ENCODE measurements around the gene LMF1. TPM values are rescaled to one million over a fixed set of nuclear protein-coding genes. Genes with fewer than 3 reads are reported as not detected.
A peak's percentile ranks its signal among the peaks of the same experiment; 100 is the strongest.

The LMF1 gene
- total and polyA plus RNA-seq, 9 of the 15 experiments (the other 6 are each of a cell fraction or from before 2014, with no cell fraction given) = 0.11 to 1.6 (median 0.55) TPM; not detected in 1

GRCh38 chr16:980595-980854, 9.7 kb upstream of the LMF1 start (continued):
- TF ChIP-seq ZBTB26 (CRISPR knock-in tag; IDR thresholded peaks at IDR 0.05) (no peak), HDAC8 (tag; IDR thresholded peaks at IDR 0.05) (no peak)

- CTCF ChIA-PET (ENCODE audit: low intra/inter-chr PET ratio) = no interaction called here
- Histone ChIP-seq H3K4me3 (no peak overlapping the region), H4K20me1 (replicated peaks; ENCODE audit: control insufficient read depth, insufficient read depth, low read length) (peaks cover 19% of the 10 kb centered on the region), H3K27me3 (ENCODE audit: control insufficient read depth in 2 of 2, insufficient read depth in 2 of 2, low read length in 2 of 2) (peaks cover 22 to 81% of the 10 kb centered on the region in 2 experiments; a peak in 4 of 5 replicates), H3K27ac (ENCODE audit: extremely low read depth, low read depth, low read length) (no peak overlapping the region), H3K9me3 (replicated peaks; ENCODE audit: control insufficient read depth, insufficient read depth, low read depth, low read length) (no peaks in the 10 kb centered on the region; the same call in 1 of the 2 replicates), H3K9me1 (ENCODE audit: control insufficient read depth, insufficient read depth, low read length) (no peaks in the 10 kb centered on the region), H3K4me1 (replicated peaks in 1 of 2; ENCODE audit: control insufficient read depth in 2 of 2, insufficient read depth in 2 of 2, low read length in 2 of 2) (peaks cover 0 to 63% of the 10 kb centered on the region in 2 experiments; a peak in 2 of 5 replicates), H3K9ac (ENCODE audit: insufficient read depth in 1 of 2, low read depth in 2 of 2, low read length in 2 of 2) (no peak overlapping the region; a peak in 1 of 4 replicates), H3K79me2 (ENCODE audit: control insufficient read depth, insufficient read depth, low read length) (no peaks in the 10 kb centered on the region), H3K36me3 (ENCODE audit: control insufficient read depth, insufficient read depth, low read length) (no peaks in the 10 kb centered on the region), H3K4me2 (ENCODE audit: insufficient read depth, low read length) (no peak overlapping the region), H2AFZ (ENCODE audit: low read depth, low read length) (no peak overlapping the region)
- TF ChIP-seq ZNF3 (CRISPR knock-in tag; IDR thresholded peaks at IDR 0.05) (no peak), ZNF644 (tag; IDR thresholded peaks at IDR 0.05; ENCODE audit: low read depth) (no peak), ELF4 (CRISPR knock-in tag; IDR thresholded peaks at IDR 0.05) (no peak), GABPA (tag; conservative IDR thresholded peaks at IDR 0.05; ENCODE audit: low read depth) (no peak), KDM4B (IDR thresholded peaks at IDR 0.05; ENCODE audit: borderline replicate concordance in 2 of 2, low read depth in 1 of 2) (no peak)
- TF ChIP-seq, protein P1, sequence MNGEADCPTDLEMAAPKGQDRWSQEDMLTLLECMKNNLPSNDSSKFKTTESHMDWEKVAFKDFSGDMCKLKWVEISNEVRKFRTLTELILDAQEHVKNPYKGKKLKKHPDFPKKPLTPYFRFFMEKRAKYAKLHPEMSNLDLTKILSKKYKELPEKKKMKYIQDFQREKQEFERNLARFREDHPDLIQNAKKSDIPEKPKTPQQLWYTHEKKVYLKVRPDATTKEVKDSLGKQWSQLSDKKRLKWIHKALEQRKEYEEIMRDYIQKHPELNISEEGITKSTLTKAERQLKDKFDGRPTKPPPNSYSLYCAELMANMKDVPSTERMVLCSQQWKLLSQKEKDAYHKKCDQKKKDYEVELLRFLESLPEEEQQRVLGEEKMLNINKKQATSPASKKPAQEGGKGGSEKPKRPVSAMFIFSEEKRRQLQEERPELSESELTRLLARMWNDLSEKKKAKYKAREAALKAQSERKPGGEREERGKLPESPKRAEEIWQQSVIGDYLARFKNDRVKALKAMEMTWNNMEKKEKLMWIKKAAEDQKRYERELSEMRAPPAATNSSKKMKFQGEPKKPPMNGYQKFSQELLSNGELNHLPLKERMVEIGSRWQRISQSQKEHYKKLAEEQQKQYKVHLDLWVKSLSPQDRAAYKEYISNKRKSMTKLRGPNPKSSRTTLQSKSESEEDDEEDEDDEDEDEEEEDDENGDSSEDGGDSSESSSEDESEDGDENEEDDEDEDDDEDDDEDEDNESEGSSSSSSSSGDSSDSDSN (IDR thresholded peaks at IDR 0.05; ENCODE audit: borderline replicate concordance in 1 of 2, low read depth in 2 of 2, low read length in 2 of 2) = 0 out of 4 replicates have a peak, but pooled peaks of 1 of the 2 experiments have one; percentile 39
- TF ChIP-seq, protein P2, sequence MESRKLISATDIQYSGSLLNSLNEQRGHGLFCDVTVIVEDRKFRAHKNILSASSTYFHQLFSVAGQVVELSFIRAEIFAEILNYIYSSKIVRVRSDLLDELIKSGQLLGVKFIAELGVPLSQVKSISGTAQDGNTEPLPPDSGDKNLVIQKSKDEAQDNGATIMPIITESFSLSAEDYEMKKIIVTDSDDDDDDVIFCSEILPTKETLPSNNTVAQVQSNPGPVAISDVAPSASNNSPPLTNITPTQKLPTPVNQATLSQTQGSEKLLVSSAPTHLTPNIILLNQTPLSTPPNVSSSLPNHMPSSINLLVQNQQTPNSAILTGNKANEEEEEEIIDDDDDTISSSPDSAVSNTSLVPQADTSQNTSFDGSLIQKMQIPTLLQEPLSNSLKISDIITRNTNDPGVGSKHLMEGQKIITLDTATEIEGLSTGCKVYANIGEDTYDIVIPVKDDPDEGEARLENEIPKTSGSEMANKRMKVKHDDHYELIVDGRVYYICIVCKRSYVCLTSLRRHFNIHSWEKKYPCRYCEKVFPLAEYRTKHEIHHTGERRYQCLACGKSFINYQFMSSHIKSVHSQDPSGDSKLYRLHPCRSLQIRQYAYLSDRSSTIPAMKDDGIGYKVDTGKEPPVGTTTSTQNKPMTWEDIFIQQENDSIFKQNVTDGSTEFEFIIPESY (CRISPR knock-in tag; IDR thresholded peaks at IDR 0.05) = peak; percentile 43; the same call in 1 of the 2 replicates
- in situ Hi-C loops (cut with MboI) (no loop called here), intact Hi-C loops (cut with micrococcal nuclease) (no loop called here)
- POLR2A ChIA-PET = interaction anchor here (0.7 kb wide), 1 partner anchor 105 kb away, joined by 3 read pairs; no protein-coding TSS in a partner anchor
- 26% methylated on average over 45 of the region's 63 CpGs for WGBS (ENCODE audit: insufficient coverage, low coverage, missing lambda C conversion rate)
- no peak for FAIRE-seq
- no peak for DNase-seq (ENCODE audit: extremely low read depth in 1 of 4, low spot score in 3 of 4)
- no TSS peak for BruUV-seq (replicated peaks)
- ATAC-seq = no peak
Observed at GRCh38 chr16:979859-980594, 9.2 kb upstream of the LMF1 start.

Data from K562 (cell line).